ENCODE results near the gene PTPRB. TPM values are rescaled to one million over a fixed set of nuclear protein-coding genes. Genes with fewer than 3 reads are reported as not detected.

The PTPRB gene
- total and polyA plus RNA-seq, 2 donors (not counting 3 experiments of a cell fraction or from before 2014, with no cell fraction given) = 64.1 to 151 TPM

GRCh38 chr12:70598467-70599193 lies 38.6 kb downstream of the PTPRB start:
- H3K36me3 ChIP-seq (ENCODE audit: control insufficient read depth in 2 of 2, extremely low read depth in 1 of 2, insufficient read depth in 2 of 2, low read length in 2 of 2) = peaks cover 5 to 26% of the 10 kb centered on the region in 2 experiments
- no peaks in the 10 kb centered on the region for H3K9me3 ChIP-seq (replicated peaks; ENCODE audit: control insufficient read depth, insufficient read depth, low read length)
- H3K9me1 ChIP-seq (replicated peaks; ENCODE audit: control insufficient read depth, extremely low read depth, insufficient read depth, low read length) = no peaks in the 10 kb centered on the region
- peaks cover 48% of the 10 kb centered on the region for H3K4me1 ChIP-seq (ENCODE audit: control insufficient read depth, extremely low read depth, insufficient read depth, low read length)
- dilution Hi-C loops (cut with MboI; ENCODE audit: extremely low pct_ligation_motif_present, low sequenced_read_pairs) (no loop called here), intact Hi-C loops (cut with micrococcal nuclease) (loop anchor here (1.0 to 5.0 kb wide), 5 partner anchors 12 to 356 kb away; partner anchors contain the start of genes CNOT2 and PTPRB)
- BruUV-seq (replicated peaks) = no TSS peak
- FAIRE-seq (peak; percentile 91), DNase-seq (ENCODE audit: low read depth, low spot score) (peak; percentile 96)
- TF ChIP-seq EZH2 (IDR thresholded peaks at IDR 0.05; ENCODE audit: borderline replicate concordance, low read depth, low read length, severe bottlenecking) (no peak), GATA2 (IDR thresholded peaks at IDR 0.05; ENCODE audit: insufficient read depth, insufficient read length, low read depth, low read length) (peak; percentile 93), POLR2A (IDR thresholded peaks at IDR 0.05; ENCODE audit: low read depth, low read length) (peak; percentile 32), POLR2AphosphoS5 (IDR thresholded peaks at IDR 0.05; ENCODE audit: insufficient read depth, low read depth, low read length) (peak; percentile 77), CTCF (IDR thresholded peaks at IDR 0.05; ENCODE audit: extremely low read depth in 1 of 2, insufficient read depth in 1 of 2, low read depth in 1 of 2, low read length in 2 of 2) (no peak)
- H3K27me3 ChIP-seq (ENCODE audit: control insufficient read depth in 2 of 2, insufficient read depth in 2 of 2, low read length in 2 of 2) = no peaks in the 10 kb centered on the region
- ChIA-PET CTCF (interaction anchor here (0.9 to 3.2 kb wide), 5 partner anchors 9 to 131 kb away, joined by 3 to 22 read pairs (median 3); no protein-coding TSS in a partner anchor), POLR2A (no interaction called here)
- H3K27ac ChIP-seq (ENCODE audit: insufficient read depth, low read depth, low read length) = peak overlapping the region; percentile 92
- H3K4me2 ChIP-seq (ENCODE audit: insufficient read depth, low read length) = peak overlapping the region; percentile 89
- peak overlapping the region; percentile 72 for H3K9ac ChIP-seq (replicated peaks; ENCODE audit: extremely low read depth, insufficient read depth, low read length)
- no peaks in the 10 kb centered on the region for H4K20me1 ChIP-seq (replicated peaks; ENCODE audit: control insufficient read depth, extremely low read depth, insufficient read depth, low read length)
- H2AFZ ChIP-seq (ENCODE audit: low read depth, low read length) = no peak overlapping the region
- peak overlapping the region in 1 of 3 experiments; percentile 40 for H3K4me3 ChIP-seq (replicated peaks in 1 of 3; ENCODE audit: insufficient read depth in 1 of 3, low read depth in 1 of 3, low read length in 3 of 3)
- H3K79me2 ChIP-seq (ENCODE audit: control insufficient read depth, insufficient read depth, low read length) = peaks cover 47% of the 10 kb centered on the region
